DND-41 (cell line): ENCODE results near the gene SSR2.

Experiments used
- ATAC-seq: fragments of 200-7000 bp; cut with Tn5 transposase; 3 replicates; pipeline ENCODE4 v1.9.1; 2021; ENCODE audit warnings: low read depth; ENCODE audit not compliant: insufficient read depth
- DNase-seq: peaks from one replicate; pipeline ENCODE4 v3.0.0-alpha.2; 2020
- H2AFZ ChIP-seq: 2 replicates; pipeline ENCODE4 v1.6.0; 2012; ENCODE audit warnings: low read depth, low read length
- H3K27ac ChIP-seq: 2 replicates; pipeline ENCODE4 v1.5.1; 2012; ENCODE audit warnings: low read length, inconsistent platforms
- H3K27me3 ChIP-seq: fragments of 200-600 bp; sonication (generic); 2 replicates; pipeline ENCODE4 v1.6.0; 2012; ENCODE audit warnings: low read length, mild to moderate bottlenecking, inconsistent platforms; ENCODE audit not compliant: insufficient read depth, poor library complexity
- H3K36me3 ChIP-seq: 2 replicates; pipeline ENCODE4 v1.5.1; 2012; ENCODE audit warnings: low read length, inconsistent platforms; ENCODE audit not compliant: insufficient read depth
- H3K4me1 ChIP-seq: 2 replicates; pipeline ENCODE4 v1.5.1; 2012; ENCODE audit warnings: mild to moderate bottlenecking, low read length; ENCODE audit not compliant: insufficient read depth
- H3K4me2 ChIP-seq: 2 replicates; pipeline ENCODE4 v1.6.0; 2012; ENCODE audit warnings: mild to moderate bottlenecking, moderate library complexity, low read length, inconsistent platforms; ENCODE audit not compliant: insufficient read depth
- H3K4me3 ChIP-seq, 2 experiments: fragments of 200-600 bp in 1 of 2; shearing (Covaris generic) in 1 of 2; 2 replicates each; pipeline ENCODE4 v1.5.1; 2012 to 2016; ENCODE audit warnings: inconsistent platforms in 2 of 2, low read length in 2 of 2, mild to moderate bottlenecking in 2 of 2, low read depth in 1 of 2, moderate library complexity in 1 of 2
- H3K79me2 ChIP-seq: 2 replicates; pipeline ENCODE4 v1.6.0; 2012; ENCODE audit warnings: low read length, inconsistent platforms; ENCODE audit not compliant: insufficient read depth
- H3K9ac ChIP-seq: 2 replicates; pipeline ENCODE4 v1.6.0; 2012; ENCODE audit warnings: low read depth, mild to moderate bottlenecking, inconsistent platforms, low read length, moderate library complexity
- H3K9me3 ChIP-seq: 2 replicates; pipeline ENCODE4 v1.5.1; 2012; ENCODE audit warnings: low read length, moderate library complexity, mild to moderate bottlenecking, inconsistent platforms; ENCODE audit not compliant: insufficient read depth, severe bottlenecking
- H4K20me1 ChIP-seq: 2 replicates; pipeline ENCODE4 v1.6.0; 2012; ENCODE audit warnings: low read length; ENCODE audit not compliant: insufficient read depth
- EZH2 ChIP-seq: IDR thresholded peaks from 3 replicates; pipeline ENCODE4 v1.6.1; 2012; ENCODE audit warnings: borderline replicate concordance, low read depth, mild to moderate bottlenecking, moderate library complexity, low read length, inconsistent platforms; ENCODE audit not compliant: severe bottlenecking
- TF ChIP-seq, protein P1 (sequence below): IDR thresholded peaks from 2 replicates; pipeline ENCODE4 v1.5.1; 2012; ENCODE audit warnings: borderline replicate concordance, low read length, moderate library complexity, mild to moderate bottlenecking; ENCODE audit not compliant: poor library complexity, severe bottlenecking; ENCODE audit errors: extremely low read depth

The SSR2 gene

DNA sequence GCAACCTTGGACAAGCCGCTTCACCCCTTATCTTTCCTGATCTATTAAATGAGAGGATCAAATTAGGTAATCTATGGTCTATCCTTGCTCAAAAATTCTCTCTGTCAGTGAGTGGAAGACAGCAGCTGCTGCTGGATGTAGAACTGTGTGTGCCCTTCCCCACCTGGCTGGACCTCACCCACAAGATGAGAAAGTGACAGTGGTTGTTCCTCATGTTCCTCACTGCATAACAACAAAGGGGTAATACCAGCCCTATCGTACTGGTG is 16.9 kb downstream of the SSR2 start:
- Histone ChIP-seq H3K9ac (no peak overlapping the region), H3K9me3 (no peaks in the 10 kb centered on the region), H3K4me3 (no peak overlapping the region), H3K27me3 (no peaks in the 10 kb centered on the region), H3K27ac (no peak overlapping the region), H3K79me2 (no peaks in the 10 kb centered on the region), H4K20me1 (no peaks in the 10 kb centered on the region), H2AFZ (no peak overlapping the region), H3K4me2 (no peak overlapping the region), H3K36me3 (peaks cover 12% of the 10 kb centered on the region), H3K4me1 (peaks cover 8% of the 10 kb centered on the region)
- TF ChIP-seq, protein P1, sequence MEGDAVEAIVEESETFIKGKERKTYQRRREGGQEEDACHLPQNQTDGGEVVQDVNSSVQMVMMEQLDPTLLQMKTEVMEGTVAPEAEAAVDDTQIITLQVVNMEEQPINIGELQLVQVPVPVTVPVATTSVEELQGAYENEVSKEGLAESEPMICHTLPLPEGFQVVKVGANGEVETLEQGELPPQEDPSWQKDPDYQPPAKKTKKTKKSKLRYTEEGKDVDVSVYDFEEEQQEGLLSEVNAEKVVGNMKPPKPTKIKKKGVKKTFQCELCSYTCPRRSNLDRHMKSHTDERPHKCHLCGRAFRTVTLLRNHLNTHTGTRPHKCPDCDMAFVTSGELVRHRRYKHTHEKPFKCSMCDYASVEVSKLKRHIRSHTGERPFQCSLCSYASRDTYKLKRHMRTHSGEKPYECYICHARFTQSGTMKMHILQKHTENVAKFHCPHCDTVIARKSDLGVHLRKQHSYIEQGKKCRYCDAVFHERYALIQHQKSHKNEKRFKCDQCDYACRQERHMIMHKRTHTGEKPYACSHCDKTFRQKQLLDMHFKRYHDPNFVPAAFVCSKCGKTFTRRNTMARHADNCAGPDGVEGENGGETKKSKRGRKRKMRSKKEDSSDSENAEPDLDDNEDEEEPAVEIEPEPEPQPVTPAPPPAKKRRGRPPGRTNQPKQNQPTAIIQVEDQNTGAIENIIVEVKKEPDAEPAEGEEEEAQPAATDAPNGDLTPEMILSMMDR, result no peak
- TF ChIP-seq EZH2, result no peak
- ATAC-seq (no peak), DNase-seq (no peak)

DNA sequence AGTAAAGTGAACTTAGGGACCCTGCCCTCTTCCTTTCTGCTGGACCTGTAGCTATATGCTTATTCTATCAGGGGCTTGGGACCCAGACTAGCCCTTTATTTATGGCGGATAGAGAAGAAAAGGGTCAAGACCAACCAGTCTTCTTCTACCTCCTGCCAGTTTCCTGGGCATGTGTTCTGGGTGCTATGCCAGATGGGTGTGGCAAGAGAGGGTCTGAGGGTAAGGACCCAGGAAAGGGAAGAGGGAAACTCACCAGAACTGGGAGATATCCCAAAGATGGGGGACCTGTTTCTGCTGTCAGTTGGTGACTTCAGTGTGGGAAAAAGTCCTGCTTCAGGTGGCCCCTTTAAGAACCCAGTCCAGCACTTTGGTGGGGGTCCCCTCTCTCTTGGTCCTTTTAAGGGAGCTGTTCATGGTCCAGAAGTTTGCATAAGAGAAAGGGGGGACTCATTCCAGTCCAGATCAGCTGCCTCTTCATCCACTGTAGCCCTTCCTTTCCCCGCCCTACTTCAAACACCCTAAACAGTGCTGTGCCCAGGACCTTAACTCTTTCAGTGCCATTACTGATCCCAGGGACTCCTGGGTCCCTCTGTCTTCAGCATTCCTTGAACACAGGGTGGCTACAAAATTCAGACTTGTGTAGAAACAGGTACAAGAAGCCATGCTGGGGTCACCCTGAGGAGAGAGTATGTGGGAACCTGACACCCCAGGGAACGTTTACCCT is 18.4 kb downstream of the SSR2 start:
- Histone ChIP-seq H3K4me3 (no peak overlapping the region), H3K9me3 (no peaks in the 10 kb centered on the region), H4K20me1 (no peaks in the 10 kb centered on the region), H2AFZ (no peak overlapping the region), H3K36me3 (peaks cover 6% of the 10 kb centered on the region; the same call in 1 of the 2 replicates), H3K79me2 (no peaks in the 10 kb centered on the region), H3K4me1 (peaks cover 8% of the 10 kb centered on the region), H3K27ac (no peak overlapping the region), H3K9ac (no peak overlapping the region), H3K27me3 (no peaks in the 10 kb centered on the region), H3K4me2 (no peak overlapping the region)
- DNase-seq, result no peak
- ATAC-seq, result no peak
- TF ChIP-seq EZH2, result no peak
- TF ChIP-seq, protein P1, result no peak

DNA sequence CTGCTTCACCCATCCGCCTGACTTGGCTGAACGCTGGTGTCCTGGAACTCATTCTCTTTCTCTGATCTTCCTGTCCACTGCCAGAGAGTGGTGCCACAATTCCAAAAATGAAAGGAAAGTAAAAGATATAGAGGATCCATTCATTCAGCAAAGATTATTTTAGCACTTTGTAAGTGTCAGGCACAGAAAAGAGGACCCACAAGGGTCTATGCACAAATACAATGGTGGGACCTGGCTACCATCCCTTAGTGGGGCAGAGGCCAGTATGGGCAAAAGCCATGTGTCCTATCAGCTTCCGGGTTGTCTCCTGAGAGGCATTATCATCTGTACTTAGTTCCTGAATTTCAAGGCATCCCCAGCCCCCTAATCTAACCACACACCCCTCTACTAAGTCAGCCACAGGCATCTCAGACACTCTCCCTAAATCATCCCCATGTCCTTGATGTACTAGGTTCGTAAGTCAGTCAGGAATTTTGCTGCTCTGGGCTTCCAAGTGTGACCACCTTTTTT is 19.0 kb downstream of the SSR2 start:
- H3K27ac ChIP-seq, result no peak overlapping the region
- no peak overlapping the region for H3K4me2 ChIP-seq
- no peak overlapping the region for H2AFZ ChIP-seq
- DNase-seq (no peak), ATAC-seq (no peak)
- H3K27me3 ChIP-seq, result no peaks in the 10 kb centered on the region
- H3K4me1 ChIP-seq, result peaks cover 8% of the 10 kb centered on the region
- H3K9me3 ChIP-seq, result no peaks in the 10 kb centered on the region
- peaks cover 1% of the 10 kb centered on the region; the same call in 1 of the 2 replicates for H3K36me3 ChIP-seq
- TF ChIP-seq, protein P1, result no peak
- no peaks in the 10 kb centered on the region for H3K79me2 ChIP-seq
- H3K4me3 ChIP-seq, result no peak overlapping the region
- no peaks in the 10 kb centered on the region for H4K20me1 ChIP-seq
- H3K9ac ChIP-seq, result no peak overlapping the region
